G401 (cell line): ENCODE results near the gene TUBB1. TPM values are rescaled to one million over a fixed set of nuclear protein-coding genes. Genes with fewer than 3 reads are reported as not detected.
A peak's percentile ranks its signal among the peaks of the same experiment; 100 is the strongest.

Experiments used
- DNase-seq: peaks from one replicate; pipeline ENCODE4 v3.0.0-alpha.2; 2015; ENCODE audit warnings: low spot score
- in situ Hi-C: cut with HindIII; loops from 2 replicates; pipeline ENCODE4 v1.10.0; 2016; ENCODE audit warnings: low sequenced_read_pairs, mixed read lengths
- total RNA-seq: library from RNA; depleted of rRNA; stranded (reverse); fragments of >200 nt; shearing (Covaris generic); gene quantifications from 2 replicates; pipeline ENCODE4 v1.2.3, GENCODE V29; 2014; rRNA removed

The TUBB1 gene
- total RNA-seq, 1 experiment from 2014 or later = not detected

DNA sequence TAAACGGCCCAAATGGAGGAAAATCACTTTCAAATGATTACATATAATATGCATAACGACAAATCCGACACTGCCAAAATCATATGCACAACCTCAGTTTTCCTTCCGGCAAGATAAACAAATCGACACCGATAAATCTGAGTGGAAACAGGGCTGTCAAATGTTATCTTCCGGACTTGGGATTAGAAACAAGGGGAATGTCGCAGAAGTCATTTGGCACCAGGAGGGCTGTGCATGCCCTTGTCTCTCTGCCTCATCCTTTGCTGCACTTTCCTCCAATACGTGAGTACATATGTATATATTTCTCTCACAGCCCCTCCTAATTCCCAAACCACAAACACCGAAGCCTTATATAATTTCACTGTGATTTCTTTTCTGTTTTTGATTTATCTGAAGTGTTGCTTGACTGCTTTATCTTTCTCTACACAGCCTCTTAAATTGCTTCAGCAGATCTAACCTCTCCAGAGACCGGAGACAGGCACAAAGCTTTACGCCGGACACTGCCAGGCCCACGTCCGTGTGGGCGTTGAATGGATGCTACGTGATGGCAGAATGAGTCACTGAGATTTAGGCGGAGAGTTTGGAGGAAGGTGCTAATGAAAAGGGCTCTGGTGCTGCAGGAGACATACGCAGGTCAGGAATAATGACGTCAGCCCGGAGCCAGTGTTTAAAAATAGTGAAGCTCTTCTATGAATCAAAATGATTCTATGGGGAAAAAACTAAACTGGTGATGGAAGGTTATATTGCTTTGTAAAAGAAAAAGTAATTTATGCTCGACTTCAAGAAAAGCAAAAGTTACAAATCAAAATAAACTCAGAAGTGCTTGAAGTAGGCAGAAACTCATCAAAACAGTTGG is 44.4 kb downstream of the TUBB1 start:
- in situ Hi-C loops = no loop called here
- DNase-seq = peak; percentile 54

DNA sequence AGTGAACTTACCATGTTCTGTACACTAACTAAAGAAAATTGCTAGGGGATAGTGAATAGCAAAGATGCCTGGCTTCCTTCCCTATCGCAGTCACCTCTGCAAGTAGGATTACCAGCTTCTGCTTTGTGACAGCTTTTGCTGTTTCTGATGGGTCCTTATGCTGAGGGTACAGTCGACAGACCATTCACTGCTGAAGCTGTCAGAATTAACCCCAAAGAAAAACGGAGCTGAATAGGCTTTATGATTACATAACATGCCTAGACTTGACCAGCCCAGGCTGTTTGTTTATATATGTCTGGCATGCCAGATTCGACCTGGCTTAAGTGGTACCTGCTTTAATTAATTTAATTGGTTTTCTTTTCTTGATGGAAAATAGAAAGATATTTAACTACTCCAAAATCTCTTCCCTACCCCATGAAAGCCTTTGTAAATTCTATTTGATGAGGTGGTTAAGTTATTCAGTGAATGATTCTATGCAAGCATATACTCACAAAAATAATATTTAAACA is 45.0 kb downstream of the TUBB1 start:
- in situ Hi-C loops = no loop called here
- peak; percentile 14 for DNase-seq

DNA sequence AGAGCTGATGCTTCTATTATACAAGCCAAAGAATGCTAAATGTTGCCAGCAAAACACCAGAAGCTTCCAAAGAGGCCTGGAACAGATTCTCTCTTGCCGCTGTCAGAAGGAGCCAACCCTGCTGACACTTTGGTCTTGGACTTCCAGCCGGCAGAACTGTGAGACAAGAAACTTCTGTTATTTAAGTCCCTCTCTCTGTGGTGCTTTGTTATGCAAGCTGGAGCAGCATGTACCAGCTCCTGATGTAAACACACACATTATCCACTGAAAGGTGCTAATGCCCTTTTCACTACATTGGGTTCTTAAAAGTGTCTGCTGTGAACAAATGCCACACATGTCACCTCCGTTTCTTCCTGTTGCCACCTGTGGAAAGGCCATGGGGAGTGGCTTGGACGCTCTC is 49.3 kb downstream of the TUBB1 start:
- DNase-seq = no peak
- in situ Hi-C loops = no loop called here

DNA sequence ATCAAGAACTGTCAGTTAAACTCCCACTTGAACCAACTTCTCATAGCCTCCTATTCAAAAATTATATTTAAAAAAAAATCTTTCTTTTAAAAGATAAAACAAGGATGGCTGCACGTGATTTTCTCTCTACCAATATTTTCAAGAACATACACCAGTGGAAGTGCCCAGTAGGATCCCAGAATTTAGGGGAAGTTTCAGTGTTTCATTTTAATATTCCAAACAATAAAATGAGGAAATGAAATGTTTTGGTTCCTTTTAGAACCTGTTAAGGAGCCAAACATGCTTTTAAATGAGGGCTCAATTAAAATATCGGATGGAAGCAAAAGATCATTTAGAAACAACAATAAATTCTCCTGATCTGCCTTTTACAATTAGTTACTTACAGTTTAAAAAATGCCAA is 49.8 kb downstream of the TUBB1 start:
- in situ Hi-C loops = no loop called here

DNA sequence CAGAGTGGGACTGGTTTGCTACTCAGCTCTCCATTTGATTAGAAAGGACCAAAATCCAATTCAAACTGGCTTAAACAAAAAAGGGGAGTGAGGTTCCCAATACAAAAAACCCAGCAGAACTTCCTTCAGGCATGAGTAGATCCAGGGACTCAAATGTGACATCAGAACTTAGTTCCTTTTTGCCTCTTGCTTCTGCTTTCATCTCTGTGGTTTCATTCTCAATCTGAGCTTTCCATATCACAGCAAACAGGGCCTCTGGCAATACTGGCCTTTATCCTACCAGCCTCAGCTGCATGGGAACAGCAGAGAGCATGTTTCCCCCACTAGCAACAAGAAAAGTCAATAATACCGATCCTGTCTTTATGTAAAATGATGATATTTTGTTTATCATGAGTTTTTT is 52.0 kb downstream of the TUBB1 start:
- in situ Hi-C loops = no loop called here
- no peak for DNase-seq

More for the DNA sequence above, 49.8 kb downstream of the TUBB1 start:
- no peak for DNase-seq

DNA sequence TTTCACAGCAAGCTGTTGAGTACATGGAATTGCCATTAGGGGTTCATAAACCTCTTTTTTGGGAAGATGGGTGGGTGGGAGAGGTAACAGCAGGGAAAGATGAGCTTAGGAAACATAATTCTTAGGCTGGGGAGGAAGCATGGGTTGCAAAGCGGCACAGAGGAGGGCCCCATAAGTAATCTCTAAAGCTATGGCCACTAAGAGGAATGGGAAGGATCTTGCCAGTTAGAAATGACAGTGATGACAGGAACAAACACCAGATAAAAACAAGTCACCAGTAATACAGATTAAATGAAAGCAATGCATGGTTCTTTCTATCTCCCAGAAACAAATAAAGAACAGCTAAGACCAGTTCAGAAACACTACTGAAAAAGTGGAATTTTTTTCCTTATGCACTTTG is 54.4 kb downstream of the TUBB1 start:
- in situ Hi-C loops = no loop called here
- DNase-seq = no peak

DNA sequence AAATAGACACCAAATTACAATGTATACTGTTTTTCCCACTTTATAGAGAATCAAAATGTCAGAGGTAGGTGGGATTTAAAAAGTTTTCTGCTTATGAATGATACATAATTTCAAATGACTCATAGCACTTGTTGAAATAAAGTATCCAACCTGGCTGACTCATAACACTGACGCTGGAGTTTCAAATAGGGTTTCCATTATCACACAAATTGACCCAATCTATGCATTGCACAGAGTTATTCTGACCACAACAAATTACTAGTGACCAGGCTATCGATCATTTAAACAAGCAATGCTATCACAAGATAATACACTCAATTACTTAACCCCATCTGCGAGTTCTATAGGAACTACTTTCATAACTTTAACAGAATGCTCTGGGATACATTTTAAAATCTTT is 55.2 kb downstream of the TUBB1 start:
- in situ Hi-C loops = no loop called here
- no peak for DNase-seq

DNA sequence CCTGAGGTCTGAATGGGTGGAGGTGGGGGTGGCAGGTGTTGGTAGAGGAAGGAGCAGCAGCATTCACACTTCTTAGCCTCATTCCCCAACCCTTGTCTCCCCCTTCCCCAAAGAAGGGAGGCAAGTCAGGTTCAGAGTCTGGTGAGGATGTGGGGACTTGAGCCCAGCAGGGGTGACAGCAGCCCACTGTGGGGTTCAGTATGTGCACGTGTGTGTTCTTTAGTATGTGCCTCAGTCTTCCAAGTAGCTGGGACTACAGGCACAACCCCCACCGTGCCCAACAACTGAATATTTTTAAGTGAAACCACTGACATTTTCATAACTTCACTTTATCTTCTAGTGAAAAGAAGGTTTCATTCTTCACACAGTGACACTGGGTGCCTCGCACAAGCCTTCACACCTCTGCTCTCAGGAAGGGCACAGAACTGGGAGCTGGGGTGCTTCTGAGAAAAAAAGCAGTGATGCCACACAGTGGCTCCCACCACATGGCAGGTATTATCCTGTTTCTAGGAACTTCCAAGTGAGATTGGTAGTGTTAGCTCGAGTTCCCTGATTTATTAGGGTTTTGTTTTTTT is 56.8 kb downstream of the TUBB1 start:
- DNase-seq = no peak
- in situ Hi-C loops = no loop called here

Other genes starting within 250 kb of the TUBB1 start
- not detected in 2 replicates for gene GNAS-AS1, start 168.5 kb upstream of the TUBB1 start, total RNA-seq
- 580 and 603 TPM in 2 replicates for gene GNAS, start 166.7 kb upstream of the TUBB1 start, total RNA-seq
- gene NELFCD, start 38.2 kb upstream of the TUBB1 start, total RNA-seq = 58.0 and 58.9 TPM in 2 replicates
- gene CTSZ, start 12.2 kb upstream of the TUBB1 start, total RNA-seq = not detected in 2 replicates
- 35.4 and 51.3 TPM in 2 replicates for gene ATP5F1E, start 12.9 kb downstream of the TUBB1 start, total RNA-seq
- gene PRELID3B, start 23.4 kb downstream of the TUBB1 start, total RNA-seq = 49.6 and 76.2 TPM in 2 replicates
- gene ZNF831, start 144.4 kb downstream of the TUBB1 start, total RNA-seq = not detected in 2 replicates